Measurements from ENCODE around the gene PELI1.
A peak's percentile ranks its signal among the peaks of the same experiment; 100 is the strongest.
"Not testable (repeated sequence)": the region's sequence is repeated elsewhere in the genome, so short reads cannot be mapped to it uniquely, and the experiment has no call there.

PELI1 gene

DNA sequence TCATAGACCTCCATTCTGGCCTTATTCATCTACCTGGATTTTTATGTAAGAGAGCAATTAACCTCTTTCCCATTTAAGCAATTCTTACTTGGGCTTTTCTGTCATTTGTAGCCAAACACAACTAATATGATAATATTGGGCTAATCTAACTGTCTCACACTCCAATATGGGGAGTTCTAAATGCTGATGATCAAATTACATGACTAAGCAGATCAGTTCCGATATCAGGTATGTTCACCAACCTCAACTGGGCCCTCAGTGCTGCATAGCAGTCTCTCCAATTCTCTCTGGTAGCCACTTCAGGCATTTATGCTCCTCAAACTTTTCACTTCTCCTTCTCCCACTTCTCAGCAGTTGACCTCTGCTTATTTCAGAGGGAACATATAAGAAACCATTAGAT is 64.0 kb downstream of the PELI1 start:
- no peak for DNase-seq

DNA sequence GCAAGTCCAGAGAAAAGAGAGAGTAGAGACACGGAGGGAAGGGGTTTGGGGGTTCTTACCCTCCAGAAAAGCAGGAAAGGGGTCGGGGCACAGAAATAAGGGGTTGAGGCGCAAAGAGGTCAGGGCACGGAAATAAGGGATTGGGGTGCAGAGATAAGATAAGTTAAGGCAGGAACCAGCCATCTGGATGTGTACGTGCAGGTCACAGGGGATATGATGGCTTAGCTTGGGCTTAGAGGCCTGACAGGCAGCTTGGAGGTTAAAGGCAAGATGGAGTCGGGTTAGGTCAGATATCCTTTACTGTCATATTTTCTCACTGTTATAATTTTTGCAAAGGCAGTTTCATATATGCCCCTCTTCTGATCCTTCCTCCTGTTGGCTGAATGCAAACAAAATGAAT is 64.5 kb downstream of the PELI1 start:
- DNase-seq, result not testable (repeated sequence)

DNA sequence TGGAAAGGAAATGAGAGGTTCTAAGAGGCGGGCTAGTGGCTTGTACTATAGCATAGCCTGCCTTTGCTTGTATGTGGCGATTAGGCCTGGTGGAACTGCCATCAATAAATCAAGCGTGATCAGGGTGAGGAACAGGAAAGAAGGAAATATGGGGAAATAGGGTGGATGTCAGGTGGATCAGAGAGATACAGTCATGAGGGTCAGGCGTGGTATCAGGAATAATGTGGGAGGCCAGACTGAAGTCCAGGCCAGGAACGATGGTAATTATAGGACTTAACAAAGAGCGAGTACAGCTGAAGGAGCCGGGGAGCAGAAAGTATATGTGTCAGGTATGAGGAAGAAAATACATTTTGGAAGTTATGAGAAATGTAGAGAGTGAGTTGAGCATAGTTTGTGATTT is 67.4 kb downstream of the PELI1 start:
- DNase-seq, result not testable (repeated sequence)

DNA sequence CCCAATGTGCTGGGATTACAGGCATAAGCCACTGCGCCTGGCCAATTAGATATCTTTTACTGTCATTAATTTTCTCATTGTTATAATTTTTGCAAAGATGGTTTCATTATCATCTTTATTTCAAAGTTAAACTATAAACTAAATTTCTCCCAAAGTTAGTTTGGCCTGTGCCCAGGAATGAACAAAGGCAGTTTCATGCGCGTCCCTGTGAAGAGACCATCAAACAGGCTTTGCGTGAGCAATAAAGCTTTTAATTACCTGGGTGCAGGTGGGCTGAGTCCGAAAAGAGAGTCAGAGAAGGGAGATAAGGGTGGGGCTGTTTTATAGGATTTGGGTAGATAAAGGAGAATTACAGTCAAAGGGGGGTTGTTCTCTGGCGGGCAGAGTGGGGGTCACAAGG is 69.6 kb downstream of the PELI1 start:
- DNase-seq, result not testable (repeated sequence)

DNA sequence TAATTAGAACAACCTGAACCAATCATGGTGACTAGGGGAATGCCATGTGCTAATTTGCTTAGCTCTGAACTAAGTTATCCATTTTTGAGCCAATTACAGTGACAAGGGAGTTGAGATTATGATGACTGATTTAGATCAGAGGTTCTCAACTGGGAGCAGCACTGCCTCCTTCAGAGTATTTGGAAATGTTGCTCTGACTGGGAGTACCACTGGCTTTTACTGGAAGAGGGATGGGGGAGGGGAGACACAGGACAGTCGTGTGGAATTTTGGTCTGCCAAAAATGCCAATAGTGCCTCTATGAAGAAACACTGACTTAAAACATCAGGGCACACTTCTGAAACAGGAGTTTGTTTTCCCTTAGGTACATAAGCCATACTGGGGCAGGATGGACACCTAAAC is 76.9 kb downstream of the PELI1 start:
- DNase-seq, result no peak

DNA sequence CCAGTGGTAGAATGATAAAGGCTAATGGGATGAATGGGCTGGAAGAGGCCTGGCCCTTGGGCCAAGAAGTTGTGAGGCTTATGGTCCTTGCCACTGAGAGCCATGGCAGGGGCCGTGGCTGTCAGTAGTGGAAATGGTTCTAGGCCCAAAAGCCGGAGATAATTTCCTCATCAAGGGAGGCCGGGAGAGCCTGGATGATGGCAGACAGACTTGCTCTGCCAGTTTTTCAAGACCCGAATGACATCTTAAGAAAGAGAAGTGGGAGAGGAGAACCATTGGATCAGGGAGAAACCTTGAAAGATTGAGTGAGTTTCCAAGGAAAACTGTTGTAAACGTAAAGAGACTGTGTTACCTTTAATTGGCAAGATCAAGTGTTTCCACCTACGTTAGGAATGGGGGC is 78.7 kb downstream of the PELI1 start:
- DNase-seq, result no peak

DNA sequence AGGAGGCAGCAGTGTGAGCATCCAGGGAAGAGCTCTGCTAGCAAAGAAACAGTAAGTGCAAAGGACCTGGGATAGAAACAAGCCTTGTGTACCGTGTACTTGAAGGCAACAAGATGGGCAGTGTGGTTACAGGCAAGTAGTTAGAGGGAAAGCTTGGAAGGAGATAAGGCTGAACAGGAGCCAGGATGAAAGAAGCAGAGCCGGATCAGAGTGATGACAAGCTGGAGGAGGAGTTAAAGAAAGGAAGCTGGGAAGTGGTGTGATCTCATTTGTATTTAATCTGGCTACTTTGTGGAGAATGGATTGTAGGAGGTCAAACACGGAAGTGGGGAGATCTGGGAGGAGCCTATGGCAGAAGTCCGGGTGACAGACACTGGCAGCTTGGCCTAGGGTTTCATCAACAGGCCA is 80.3 kb downstream of the PELI1 start:
- DNase-seq, result no peak

DNA sequence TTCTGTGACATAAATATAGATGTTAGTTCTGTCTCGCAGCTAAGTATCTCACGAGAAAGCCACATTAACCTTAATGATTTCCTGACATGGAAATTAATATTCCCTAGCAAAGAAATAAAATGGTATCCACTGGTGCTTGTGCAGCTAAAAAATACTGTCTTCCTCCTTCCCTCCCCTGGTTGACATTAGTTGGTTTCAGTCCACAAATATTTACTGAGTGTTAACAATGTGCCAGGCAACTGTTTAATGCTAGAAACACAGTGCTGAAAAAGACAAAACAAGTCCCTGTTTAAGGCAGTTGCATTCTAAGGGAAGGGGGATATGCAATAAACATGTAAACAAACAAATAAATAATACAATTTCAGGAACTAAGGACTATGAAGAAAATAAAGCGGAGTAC is 80.8 kb downstream of the PELI1 start:
- no peak for DNase-seq

DNA sequence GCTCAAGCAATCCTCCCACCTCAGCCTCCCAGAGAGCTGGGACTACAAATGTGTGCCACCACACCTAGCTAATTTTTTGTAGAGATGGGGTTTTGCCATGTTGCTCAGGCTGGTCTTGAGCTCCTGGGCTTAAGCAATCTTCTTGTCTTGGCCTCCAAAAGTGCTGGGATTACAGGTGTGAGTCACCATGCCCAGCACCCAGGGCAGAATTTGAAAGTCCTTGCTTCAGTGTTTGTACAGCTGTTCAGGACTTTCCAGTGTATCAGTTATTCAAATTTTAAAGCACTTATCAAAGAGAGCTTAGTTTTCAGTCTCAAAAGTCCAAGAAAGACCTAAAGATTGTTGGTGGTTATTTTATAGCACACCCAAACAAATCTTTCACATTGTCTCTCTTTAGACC is 81.4 kb downstream of the PELI1 start:
- DNase-seq, result no peak

DNA sequence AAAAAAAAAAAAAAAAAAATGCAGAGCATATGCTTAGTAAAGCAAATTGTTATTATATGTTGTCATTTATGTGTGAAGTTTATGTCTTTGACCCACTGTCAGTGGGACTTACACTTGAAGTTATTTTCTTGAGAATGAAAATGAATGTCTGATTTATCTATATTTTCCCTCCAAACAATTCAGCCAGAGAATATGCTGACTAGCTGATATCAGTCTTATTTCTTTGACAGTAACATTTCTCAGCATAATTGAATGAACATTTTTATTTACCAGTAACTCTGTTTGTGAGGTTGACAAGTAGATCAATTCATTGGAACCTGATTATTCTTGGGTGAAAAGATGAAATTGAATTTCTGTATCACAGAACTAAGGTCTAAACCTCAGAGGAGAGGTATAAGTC is 85.0 kb downstream of the PELI1 start:
- DNase-seq, result no peak

DNA sequence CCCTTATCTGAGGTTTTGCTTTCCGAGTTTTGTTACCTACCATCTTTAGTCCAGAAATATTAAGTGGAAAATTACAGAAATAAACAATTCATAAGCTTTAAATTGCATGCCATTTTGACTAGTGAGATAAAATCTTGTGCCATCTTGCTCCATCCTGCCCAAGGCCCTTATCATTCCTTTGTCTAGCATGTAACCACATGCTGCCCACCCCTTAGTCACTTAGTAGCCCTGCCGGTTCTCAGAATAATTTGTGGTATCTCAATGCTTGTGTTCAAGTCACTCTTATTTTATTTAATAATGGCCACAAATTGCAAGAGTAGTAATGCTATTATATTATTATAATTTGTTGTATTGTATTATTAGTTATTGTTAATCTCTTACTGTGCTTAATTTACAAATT is 88.2 kb downstream of the PELI1 start:
- DNase-seq, result no peak

DNA sequence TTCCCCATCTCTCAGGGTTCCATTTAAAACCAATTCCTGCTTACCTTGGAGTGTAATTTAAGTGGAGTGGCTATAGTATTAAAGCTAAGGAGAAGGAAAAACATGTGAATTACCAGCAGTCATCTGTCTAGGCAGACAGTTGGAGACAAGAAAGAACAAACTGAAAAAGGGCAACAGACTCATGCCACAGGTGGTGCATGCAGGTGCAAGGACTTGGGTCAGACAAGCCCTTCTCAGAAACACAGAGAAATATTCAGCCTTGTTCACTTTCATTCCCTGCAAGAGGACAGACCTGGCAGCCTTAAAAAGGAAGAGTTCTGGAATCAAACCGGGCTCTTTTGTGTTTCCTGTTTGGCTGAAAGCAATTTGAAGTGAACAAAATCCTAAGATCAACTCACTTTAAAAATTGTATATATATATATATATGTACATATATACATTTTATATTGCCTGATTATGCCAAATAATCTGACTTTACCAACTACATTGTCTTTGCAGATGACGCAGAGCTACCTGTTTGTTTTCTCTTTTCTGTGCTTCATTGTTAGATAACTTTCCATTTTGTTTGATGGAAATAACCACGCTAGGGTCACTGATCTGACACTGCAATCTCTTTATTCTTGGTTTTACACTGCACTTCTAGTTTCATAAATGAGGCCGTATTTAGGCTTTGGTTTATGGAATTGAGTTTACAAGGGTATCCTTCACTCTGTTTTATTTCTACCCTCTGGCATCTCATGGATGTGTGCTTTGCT is 89.9 kb downstream of the PELI1 start:
- DNase-seq, result no peak

DNA sequence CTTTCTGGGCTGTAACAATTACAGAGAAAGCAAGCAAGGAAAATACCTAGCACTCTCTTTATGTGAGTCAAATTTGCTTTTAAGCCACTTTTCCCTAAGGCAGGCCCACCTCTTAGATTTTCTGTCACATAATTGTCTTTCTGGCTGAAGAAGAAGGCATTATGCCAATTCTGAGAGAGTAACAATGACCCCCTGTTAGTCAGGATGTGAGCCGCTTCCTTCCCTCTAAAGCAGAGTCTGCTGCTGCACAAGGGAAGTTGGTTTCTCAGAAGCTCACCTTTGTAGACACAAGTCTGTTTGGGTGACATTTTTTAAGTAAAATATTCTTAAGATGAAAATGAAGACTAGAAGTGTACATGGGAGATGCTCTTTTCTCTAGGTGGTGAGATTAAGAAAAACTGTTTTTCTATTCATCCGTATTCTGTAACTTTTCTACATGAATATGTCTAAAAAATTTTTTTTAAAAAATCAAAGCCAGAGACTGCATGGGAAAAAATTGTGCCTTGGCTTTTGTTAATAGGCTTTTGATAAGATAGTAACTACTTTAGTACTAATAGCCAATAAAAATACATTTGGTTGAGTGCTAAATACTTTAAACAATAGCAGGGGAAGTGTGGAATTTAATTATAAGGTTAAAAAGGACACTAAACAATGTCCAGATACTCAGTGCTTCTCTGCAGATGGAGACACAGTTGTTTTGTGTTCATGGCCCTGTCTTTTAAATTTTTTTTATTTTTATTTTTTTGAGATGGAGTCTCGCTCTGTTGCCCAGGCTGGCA is 91.6 kb downstream of the PELI1 start:
- DNase-seq, result no peak

DNA sequence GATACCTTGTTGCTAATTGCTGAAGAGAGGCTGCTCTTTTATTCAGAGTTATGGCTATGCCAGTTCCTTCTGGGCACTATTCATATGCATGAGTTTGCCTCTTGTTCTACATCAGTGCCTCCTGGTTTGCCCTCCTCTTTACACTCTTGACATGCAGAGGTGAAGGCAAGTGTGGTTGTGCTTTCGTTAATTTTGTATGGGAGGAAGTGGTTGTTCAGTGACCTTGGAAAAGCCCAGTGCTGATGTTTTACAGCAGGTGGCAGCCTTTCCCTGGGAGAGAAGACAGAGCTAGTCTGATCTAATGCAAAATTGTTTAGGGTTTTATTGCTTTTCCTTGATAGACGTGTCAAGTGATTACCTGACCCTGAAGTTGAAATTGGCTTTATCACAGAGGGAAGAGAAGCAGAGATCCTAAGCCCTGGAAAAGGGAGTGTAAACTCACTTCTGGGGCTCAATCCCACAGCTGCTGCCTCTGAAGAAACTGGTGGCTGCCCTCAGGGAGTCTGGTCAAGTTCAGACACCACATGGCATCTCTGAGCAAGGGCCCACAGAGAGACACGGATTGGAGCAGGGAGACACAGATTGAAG is 94.5 kb downstream of the PELI1 start:
- DNase-seq, result peak; percentile 32 to 35

DNA sequence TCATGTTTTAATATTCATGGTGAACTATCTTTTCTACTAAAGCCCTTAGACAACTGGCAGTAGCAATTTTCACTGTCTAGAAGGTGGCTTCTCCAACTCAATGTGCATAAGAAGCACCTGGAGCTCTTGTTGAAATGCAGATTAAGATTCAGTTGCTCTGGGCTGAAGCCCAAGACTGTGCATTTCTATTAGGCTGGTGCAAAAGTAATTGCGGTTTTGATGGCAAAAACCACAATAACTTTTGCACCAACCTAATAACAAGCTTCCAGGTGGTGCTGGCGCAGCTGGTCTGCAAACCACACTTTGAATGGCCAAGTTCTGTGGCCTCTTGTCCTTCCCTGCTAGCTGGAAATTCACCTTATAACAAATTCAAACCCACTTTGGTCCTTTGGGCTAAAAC is 98.3 kb downstream of the PELI1 start:
- no peak for DNase-seq
